HepG2 (cell line): ENCODE measurements around the gene SLC45A3. TPM values are rescaled to one million over a fixed set of nuclear protein-coding genes. Genes with fewer than 3 reads are reported as not detected.

Experiments used
- ATAC-seq: fragments of 200-7000 bp; cut with Tn5 transposase; 3 replicates; pipeline ENCODE4 v1.9.1; 2020; ENCODE audit warnings: mild to moderate bottlenecking, moderate library complexity
- BruUV-seq: library from RNA; stranded (reverse); fragments of 400-500 nt; replicated peaks from 2 replicates; lab custom pipeline; 2021; lab: Mats Ljungman, UMichigan
- CTCF ChIA-PET: fragments of 300-600 bp; formaldehyde crosslinking; extraction: SDS; loops from one replicate; lab custom pipeline; 2021; ENCODE audit warnings: low total read pairs, inconsistent platforms, low intra/inter-chr PET ratio; lab: Yijun Ruan, JAX
- POLR2A ChIA-PET: fragments of 350-600 bp; sonication (Branson Sonifier 250); formaldehyde crosslinking; loops from one replicate; lab custom pipeline; 2020; ENCODE audit warnings: antibody characterized with exemption, inconsistent platforms; lab: Yijun Ruan, JAX
- DNase-seq: peaks from one replicate; pipeline ENCODE4 v3.0.0-alpha.2; 2015; ENCODE audit warnings: low spot score
- FAIRE-seq: peaks from 3 replicates; lab custom pipeline; 2011; peaks lifted over from hg19 to GRCh38; lab: Jason Lieb, UNC
- H2AFZ ChIP-seq: one replicate; pipeline ENCODE4 v1.6.1; 2011; ENCODE audit warnings: low read length, inconsistent platforms
- H3K27ac ChIP-seq: fragments of 300-600 bp; 3 replicates; pipeline ENCODE4 v1.8.0; 2011; ENCODE audit warnings: mixed run types, mild to moderate bottlenecking, mixed read lengths, low read length, inconsistent platforms; ENCODE audit not compliant: insufficient read depth; ENCODE audit errors: extremely low read length
- H3K27me3 ChIP-seq, 2 experiments: fragments of 200-600 bp in 1 of 2; 2 replicates in 1 of 2; 3 replicates in 1 of 2; pipeline versions ENCODE4 v1.6.0 to v1.8.0; 2011; ENCODE audit warnings: low read length in 2 of 2, mild to moderate bottlenecking in 2 of 2, moderate library complexity in 2 of 2, inconsistent platforms in 1 of 2; ENCODE audit not compliant: insufficient read depth in 2 of 2, control insufficient read depth in 1 of 2
- H3K36me3 ChIP-seq, 2 experiments: fragments of 200-600 bp in 1 of 2; replicated peaks in 1 of 2; 2 replicates in 1 of 2; 3 replicates in 1 of 2; pipeline versions ENCODE4 v1.5.1 to v1.8.0; 2011; ENCODE audit warnings: low read length in 2 of 2, inconsistent platforms in 1 of 2; ENCODE audit not compliant: insufficient read depth in 2 of 2, control insufficient read depth in 1 of 2
- H3K4me1 ChIP-seq: 2 replicates; pipeline ENCODE4 v1.5.1; 2012; ENCODE audit warnings: low read length, inconsistent platforms; ENCODE audit not compliant: insufficient read depth
- H3K4me2 ChIP-seq: 2 replicates; pipeline ENCODE4 v1.6.0; 2011; ENCODE audit warnings: low read depth, low read length, inconsistent platforms
- H3K4me3 ChIP-seq, 3 experiments: fragments of 200-600 bp in 1 of 3; sonication (generic), shearing (Covaris generic) in 1 of 3; replicated peaks in 1 of 3; 2 replicates each; pipeline ENCODE4 v1.5.1; 2011 to 2016; ENCODE audit warnings: low read length in 3 of 3, inconsistent platforms in 2 of 3, low read depth in 2 of 3, mild to moderate bottlenecking in 2 of 3, control low read depth in 1 of 3, mixed read lengths in 1 of 3; ENCODE audit not compliant: insufficient read depth in 1 of 3
- H3K79me2 ChIP-seq: one replicate; pipeline ENCODE4 v1.6.1; 2011; ENCODE audit warnings: low read length, inconsistent platforms; ENCODE audit not compliant: insufficient read depth
- H3K9ac ChIP-seq: 2 replicates; pipeline ENCODE4 v1.6.0; 2011; ENCODE audit warnings: mild to moderate bottlenecking, low read depth, low read length, inconsistent platforms; ENCODE audit not compliant: insufficient read depth
- H3K9me3 ChIP-seq: 2 replicates; pipeline ENCODE4 v1.5.1; 2012; ENCODE audit warnings: mild to moderate bottlenecking, low read length
- H4K20me1 ChIP-seq: 2 replicates; pipeline ENCODE4 v1.6.0; 2011; ENCODE audit warnings: inconsistent platforms, mild to moderate bottlenecking, low read length, moderate library complexity; ENCODE audit not compliant: insufficient read depth
- BORCS8-MEF2B ChIP-seq: sonication (generic); formaldehyde crosslinking; IDR thresholded peaks from 2 replicates; pipeline ENCODE4 v1.8.0; 2022; ENCODE audit warnings: mild to moderate bottlenecking, missing genetic modification reagents
- CSRNP1 ChIP-seq: sonication (generic); formaldehyde crosslinking; IDR thresholded peaks from 2 replicates; pipeline ENCODE4 v1.8.1; 2023; ENCODE audit warnings: mild to moderate bottlenecking, missing genetic modification reagents
- HMGXB4 ChIP-seq, 2 experiments: sonication (generic) in 1 of 2; formaldehyde crosslinking in 1 of 2; IDR thresholded peaks; 2 replicates each; pipeline versions ENCODE4 v1.4.0 to v1.6.1; 2018 to 2020; ENCODE audit warnings: missing genetic modification reagents in 2 of 2, borderline replicate concordance in 1 of 2, low read depth in 1 of 2, mild to moderate bottlenecking in 1 of 2, missing biosample characterization in 1 of 2
- MAFF ChIP-seq: IDR thresholded peaks from 2 replicates; pipeline ENCODE4 v1.6.1; 2011; ENCODE audit warnings: low read depth, low read length, improper control_type of control experiment
- MAFK ChIP-seq, 2 experiments: IDR thresholded peaks in 1 of 2; conservative IDR thresholded peaks in 1 of 2; 2 replicates each; pipeline ENCODE4 v1.6.1; 2011; ENCODE audit warnings: improper control_type of control experiment in 2 of 2, low read length in 2 of 2
- ZNF468 ChIP-seq: sonication (generic); formaldehyde crosslinking; IDR thresholded peaks from 2 replicates; pipeline ENCODE4 v1.8.0; 2022; ENCODE audit warnings: mild to moderate bottlenecking, moderate library complexity, missing genetic modification reagents
- ZNF792 ChIP-seq: IDR thresholded peaks from 2 replicates; pipeline ENCODE4 v1.6.1; 2016
- WGBS: methylation state at CpG from one replicate; pipeline ENCODE4 v1.1.6; 2017; ENCODE audit warnings: low lambda C conversion rate; 5-methylcytosine and 5-hydroxymethylcytosine counted together
- in situ Hi-C: cut with HindIII; loops from 2 replicates; pipeline ENCODE4 v1.10.0; 2017; ENCODE audit warnings: low pct_unique_long_range_greater_than_20kb; ENCODE audit not compliant: extremely low pct_ligation_motif_present
- intact Hi-C: fragments of 100-400 bp; cut with micrococcal nuclease; formaldehyde crosslinking; loops from one replicate; pipeline ENCODE4 v1.10.0; 2022; ENCODE audit not compliant: unreplicated experiment
- polyA plus RNA-seq, 8 experiments: library from polyadenylated mRNA; depleted of rRNA in 3 of 8; stranded (reverse) in 7 of 8; unstranded in 1 of 8; fragments of >200 nt; fragmentation: Illumina TruSeq in 4 of 8; extraction: Trizol in 4 of 8; gene quantifications; 2 replicates each; pipeline versions ENCODE4 v1.2.1 to v1.2.3, GENCODE V29; 2011 to 2016; ENCODE audit warnings: low read depth in 4 of 8, missing spikeins in 1 of 8, mixed read lengths in 1 of 8; ENCODE audit not compliant: insufficient read depth in 1 of 8
- total RNA-seq, 5 experiments: library from RNA; depleted of rRNA; stranded (reverse); fragments of >200 nt; fragmentation: Illumina TruSeq; extraction: Trizol; gene quantifications; 2 replicates each; pipeline ENCODE4 v1.2.3, GENCODE V29; 2016; ENCODE audit warnings: low read depth in 1 of 5

The SLC45A3 gene
- total and polyA plus RNA-seq, 2 of the 13 experiments (the other 11 are each of a cell fraction or from before 2014, with no cell fraction given), result 3.4 to 4.1 TPM

DNA sequence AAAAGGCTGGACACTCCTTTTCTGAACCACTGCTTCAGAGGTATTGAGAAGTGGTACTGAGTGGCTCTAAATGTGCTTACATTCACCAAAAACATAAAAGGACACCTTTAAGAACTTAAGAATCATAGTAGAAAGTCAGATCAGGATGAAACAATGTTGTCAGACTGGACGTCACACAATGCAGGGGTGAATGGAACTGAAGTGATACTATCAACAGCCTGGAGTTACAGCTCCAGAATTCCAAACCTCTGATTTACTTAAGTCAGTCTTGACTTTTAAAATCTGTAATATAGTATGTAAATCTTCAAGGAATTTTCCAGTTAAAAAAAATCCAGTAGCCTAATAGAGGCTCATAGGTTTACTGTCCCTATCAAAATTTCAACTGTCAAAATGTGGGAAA lies 67.8 kb downstream of the SLC45A3 start (continued):
- TF ChIP-seq CSRNP1 (CRISPR knock-in tag), result no peak

- no peaks in the 10 kb centered on the region for H4K20me1 ChIP-seq
- DNase-seq (no peak), FAIRE-seq (no peak), ATAC-seq (no peak)
- intact Hi-C loops, result no loop called here
- over 99% methylated on average over 3 of the region's 3 CpGs for WGBS
- in situ Hi-C loops, result no loop called here
- H3K27me3 ChIP-seq, result no peaks in the 10 kb centered on the region
- POLR2A ChIA-PET, result interaction anchor here (1.3 kb wide), 1 partner anchor 11 kb away, joined by 3 read pairs; no protein-coding TSS in a partner anchor
- no peak overlapping the region for H3K4me3 ChIP-seq
- no TSS peak for BruUV-seq
- no peak overlapping the region for H2AFZ ChIP-seq
- peaks cover 35% of the 10 kb centered on the region for H3K4me1 ChIP-seq
- TF ChIP-seq ZNF792 (CRISPR knock-in tag), result no peak
- TF ChIP-seq HMGXB4 (CRISPR knock-in tag; IDR thresholded peaks at IDR 0.05; ENCODE audit: borderline replicate concordance in 1 of 2, low read depth in 1 of 2), result no peak
- TF ChIP-seq MAFK (conservative IDR thresholded peaks at IDR 0.05 in 1 of 2, IDR thresholded peaks at IDR 0.05 in 1 of 2; ENCODE audit: low read length in 2 of 2), result peak; percentile 90 to 98
- peak; percentile 95 for TF ChIP-seq MAFF
- no peak for TF ChIP-seq BORCS8-MEF2B (CRISPR knock-in tag)
- TF ChIP-seq ZNF468 (CRISPR knock-in tag), result no peak
- CTCF ChIA-PET, result no interaction called here
- no peak overlapping the region for H3K4me2 ChIP-seq
- H3K36me3 ChIP-seq, result peaks cover 6 to 52% of the 10 kb centered on the region in 2 experiments
- H3K27ac ChIP-seq, result no peak overlapping the region
- H3K9ac ChIP-seq, result no peak overlapping the region
- no peaks in the 10 kb centered on the region for H3K9me3 ChIP-seq
- peaks cover 9% of the 10 kb centered on the region for H3K79me2 ChIP-seq
Observed at GRCh38 chr1:205612104-205612503, 68.2 kb downstream of the SLC45A3 start.
